Sigmoid colon (tissue), 7 donors: ENCODE measurements around the gene ADH4. TPM values are rescaled to one million over a fixed set of nuclear protein-coding genes. Genes with fewer than 3 reads are reported as not detected.
A peak's percentile ranks its signal among the peaks of the same experiment; 100 is the strongest.

Experiments used
- DNase-seq: peaks from one replicate; pipeline ENCODE4 v3.0.0-alpha.2; 2019
- H3K27ac ChIP-seq, 4 donors: fragments of 200-600 bp; sonication (generic); one replicate each; pipeline ENCODE4 v1.5.1; 2016 to 2019; ENCODE audit warnings: mild to moderate bottlenecking in 1 of 4
- H3K27me3 ChIP-seq, 3 donors: fragments of 200-600 bp; sonication (generic); one replicate each; pipeline ENCODE4 v1.5.1; 2019; ENCODE audit warnings: mild to moderate bottlenecking in 1 of 3
- H3K36me3 ChIP-seq, 4 donors: fragments of 200-600 bp; sonication (generic); one replicate each; pipeline ENCODE4 v1.5.1; 2016 to 2019
- H3K4me1 ChIP-seq, 4 donors: fragments of 200-600 bp; sonication (generic); one replicate each; pipeline ENCODE4 v1.5.1; 2017 to 2019
- H3K4me3 ChIP-seq, 4 donors: fragments of 200-600 bp; sonication (generic); one replicate each; pipeline ENCODE4 v1.5.1; 2017 to 2019; ENCODE audit warnings: mild to moderate bottlenecking in 2 of 4, moderate library complexity in 1 of 4
- H3K9me3 ChIP-seq, 4 donors: fragments of 200-600 bp in 3 of 4; sonication (generic) in 3 of 4; one replicate each; pipeline versions ENCODE4 v1.5.1 to v1.6.1; 2013 to 2019
- EP300 ChIP-seq, 4 donors: sonication (generic); formaldehyde crosslinking; IDR thresholded peaks; one replicate each; pipeline ENCODE4 v1.6.1; 2017; ENCODE audit warnings: antibody characterized with exemption in 4 of 4
- POLR2A ChIP-seq, 2 donors: fragments of 450-650 bp; IDR thresholded peaks; one replicate each; pipeline ENCODE4 v1.6.1; 2016; ENCODE audit warnings: antibody characterized with exemption in 2 of 2, mild to moderate bottlenecking in 2 of 2, moderate library complexity in 2 of 2
- POLR2AphosphoS5 ChIP-seq, 4 donors: sonication (generic); formaldehyde crosslinking; IDR thresholded peaks; one replicate each; pipeline ENCODE4 v1.6.1; 2017; ENCODE audit warnings: antibody characterized with exemption in 4 of 4
- WGBS, 2 donors: extraction: QIAGEN DNeasy Blood & Tissue Kit; methylation state at CpG; one replicate each; pipeline ENCODE4 v1.1.7; 2013; 5-methylcytosine and 5-hydroxymethylcytosine counted together
- intact Hi-C: fragments of 100-400 bp; cut with DNase I; formaldehyde crosslinking; loops from one replicate; pipeline ENCODE4 v1.15.1; 2023
- polyA plus RNA-seq, 3 donors: library from polyadenylated mRNA; stranded (reverse); fragments of 200-250 nt; gene quantifications; one replicate each; pipeline ENCODE4 v1.2.3, GENCODE V29; 2013
- total RNA-seq, 4 donors: library from RNA; depleted of rRNA; stranded (reverse); fragments of >200 nt; gene quantifications; one replicate each; pipeline ENCODE4 v1.1.0, GENCODE V29; 2016
- TF ChIP-seq, protein P1 (sequence below), 4 experiments: fragments of 450-650 bp in 3 of 4; fragments of 200-600 bp in 1 of 4; IDR thresholded peaks; one replicate each; pipeline ENCODE4 v1.5.1; 2016 to 2019; ENCODE audit warnings: antibody characterized with exemption in 4 of 4, mild to moderate bottlenecking in 3 of 4, moderate library complexity in 2 of 4
- donor health status: healthy with polysubstance abuse.
- donor health status: Bipolar disorder and iron deficiency.
- donor health status: healthy.

ADH4 gene
- total and polyA plus RNA-seq, 7 donors: 0.71 to 1.4 (median 1.1) TPM; not detected in 3

DNA sequence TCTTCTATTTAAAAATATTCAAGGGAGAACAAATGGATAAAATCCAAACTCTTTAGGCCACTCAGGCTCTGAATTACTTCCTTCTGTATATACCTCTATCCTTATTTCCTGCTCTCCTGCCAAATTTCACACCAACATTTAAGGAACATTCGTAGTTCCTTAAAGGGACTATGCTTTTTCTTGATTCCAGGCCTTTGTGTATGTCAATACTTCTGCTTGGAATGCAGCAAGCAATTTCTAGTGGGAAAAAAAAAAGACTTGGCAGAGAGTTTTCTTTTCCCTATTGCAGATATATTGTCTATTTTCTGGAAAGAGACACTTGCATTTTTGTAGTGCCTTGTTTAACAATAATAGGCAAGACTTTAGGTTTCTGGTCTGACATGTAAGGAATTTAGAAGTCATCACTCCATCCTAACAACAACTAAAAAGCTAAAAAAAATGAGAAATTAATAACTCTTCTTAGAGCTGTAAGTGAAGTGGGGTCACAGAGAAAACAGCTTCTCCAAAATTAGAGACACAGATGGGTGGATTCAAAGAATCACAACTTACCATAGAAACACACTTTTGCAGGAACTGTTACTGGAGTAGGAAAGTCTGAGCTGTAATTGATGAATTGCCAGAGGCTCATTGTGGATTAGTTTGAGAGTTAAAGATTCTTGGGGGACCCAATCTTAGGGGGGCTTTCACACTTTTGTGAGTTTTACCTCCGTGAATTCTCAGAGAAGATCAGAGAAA is 53.4 kb downstream of the ADH4 start:
- H3K4me1 ChIP-seq: peaks cover 0 to 40% (median 33%) of the 10 kb centered on the region in 4 donors
- peak overlapping the region; percentile 73 to 89 (median 84) for H3K4me3 ChIP-seq
- TF ChIP-seq POLR2A (IDR thresholded peaks at IDR 0.05) (no peak), EP300 (IDR thresholded peaks at IDR 0.05) (no peak), POLR2AphosphoS5 (IDR thresholded peaks at IDR 0.05) (no peak)
- TF ChIP-seq, protein P1, sequence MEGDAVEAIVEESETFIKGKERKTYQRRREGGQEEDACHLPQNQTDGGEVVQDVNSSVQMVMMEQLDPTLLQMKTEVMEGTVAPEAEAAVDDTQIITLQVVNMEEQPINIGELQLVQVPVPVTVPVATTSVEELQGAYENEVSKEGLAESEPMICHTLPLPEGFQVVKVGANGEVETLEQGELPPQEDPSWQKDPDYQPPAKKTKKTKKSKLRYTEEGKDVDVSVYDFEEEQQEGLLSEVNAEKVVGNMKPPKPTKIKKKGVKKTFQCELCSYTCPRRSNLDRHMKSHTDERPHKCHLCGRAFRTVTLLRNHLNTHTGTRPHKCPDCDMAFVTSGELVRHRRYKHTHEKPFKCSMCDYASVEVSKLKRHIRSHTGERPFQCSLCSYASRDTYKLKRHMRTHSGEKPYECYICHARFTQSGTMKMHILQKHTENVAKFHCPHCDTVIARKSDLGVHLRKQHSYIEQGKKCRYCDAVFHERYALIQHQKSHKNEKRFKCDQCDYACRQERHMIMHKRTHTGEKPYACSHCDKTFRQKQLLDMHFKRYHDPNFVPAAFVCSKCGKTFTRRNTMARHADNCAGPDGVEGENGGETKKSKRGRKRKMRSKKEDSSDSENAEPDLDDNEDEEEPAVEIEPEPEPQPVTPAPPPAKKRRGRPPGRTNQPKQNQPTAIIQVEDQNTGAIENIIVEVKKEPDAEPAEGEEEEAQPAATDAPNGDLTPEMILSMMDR (IDR thresholded peaks at IDR 0.05): no peak
- no peaks in the 10 kb centered on the region for H3K9me3 ChIP-seq
- 24 to 58% methylated on average over 2 of the region's 2 CpGs for WGBS, 2 donors
- no peak for DNase-seq
- intact Hi-C loops: loop anchor here (5.0 kb wide), 1 partner anchor 33 kb away; no protein-coding TSS in a partner anchor
- no peaks in the 10 kb centered on the region for H3K27me3 ChIP-seq
- H3K27ac ChIP-seq: peak overlapping the region; percentile 91 to 98 (median 97)
- no peaks in the 10 kb centered on the region for H3K36me3 ChIP-seq

DNA sequence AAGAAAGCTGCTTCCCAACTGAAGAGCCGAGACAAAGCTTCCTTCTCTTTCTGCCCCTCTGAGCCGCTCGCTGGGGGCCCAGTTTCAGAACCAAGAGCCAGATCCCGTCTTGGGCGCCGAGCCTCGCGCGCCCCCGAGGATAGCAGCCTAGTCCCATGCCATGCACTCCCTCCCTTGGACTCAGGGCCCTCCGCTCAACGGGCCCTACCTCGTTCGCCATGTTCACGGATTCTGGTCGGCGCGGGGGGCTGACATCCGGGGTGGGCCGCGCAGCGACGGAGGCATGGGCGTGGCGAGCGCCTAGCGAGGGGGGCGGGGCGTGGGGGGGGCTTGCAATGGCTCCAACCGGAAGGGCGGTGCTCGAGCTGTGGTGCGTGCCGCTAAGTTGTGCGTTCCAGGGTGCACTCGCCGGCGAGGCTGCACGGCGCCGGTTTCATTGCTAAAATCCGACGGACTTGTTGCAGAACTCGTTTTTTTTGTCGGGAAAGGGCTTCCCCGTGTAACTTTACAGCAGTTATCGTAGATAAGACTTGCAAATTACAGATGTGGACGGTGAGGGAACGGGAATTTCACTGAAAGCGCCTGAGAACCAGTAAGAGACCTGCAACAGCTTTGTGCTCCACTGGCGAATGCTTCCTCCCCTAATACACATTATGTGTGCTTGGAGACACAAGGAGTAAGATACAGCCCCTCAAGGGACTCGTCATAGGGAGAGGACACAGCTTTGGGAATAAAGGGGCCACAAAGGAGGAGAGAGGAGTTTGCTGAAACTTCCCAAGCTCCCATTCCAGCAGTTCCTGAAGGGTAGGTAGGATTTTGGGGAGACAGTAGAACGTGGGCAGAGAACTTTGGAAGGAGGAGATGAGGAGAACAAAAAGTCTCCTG is 55.4 kb downstream of the ADH4 start, which contains the start of gene ADH5:
Gene ADH5, minus strand, starts transcription at position 308 of the 885 bp plus-strand sequence. Its CDS starts 88 bp downstream, at position 220.
- TF ChIP-seq EP300 (IDR thresholded peaks at IDR 0.05) (no peak), POLR2AphosphoS5 (IDR thresholded peaks at IDR 0.05) (peak; percentile 93 to 99 (median 98)), POLR2A (IDR thresholded peaks at IDR 0.05) (peak; percentile 94 to 97)
- TF ChIP-seq, protein P1 (IDR thresholded peaks at IDR 0.05): no peak
- intact Hi-C loops: loop anchor here (1.0 to 2.0 kb wide), 2 partner anchors 94 to 858 kb away; partner anchors contain the start of gene DNAJB14
- Histone ChIP-seq H3K27ac (peak within 1 kb of the TSS; percentile 91 to 98 (median 97)), H3K27me3 (no peaks in the 10 kb centered on the region), H3K36me3 (peaks cover 4 to 18% (median 14%) of the 10 kb centered on the region in 4 donors), H3K4me3 (peak within 1 kb of the TSS; percentile 73 to 89 (median 84)), H3K9me3 (no peaks in the 10 kb centered on the region), H3K4me1 (peaks cover 0 to 50% (median 38%) of the 10 kb centered on the region in 4 donors)
- peak; percentile 96 for DNase-seq
- WGBS, 2 donors: 1% methylated on average over 53 of the region's 53 CpGs

DNA sequence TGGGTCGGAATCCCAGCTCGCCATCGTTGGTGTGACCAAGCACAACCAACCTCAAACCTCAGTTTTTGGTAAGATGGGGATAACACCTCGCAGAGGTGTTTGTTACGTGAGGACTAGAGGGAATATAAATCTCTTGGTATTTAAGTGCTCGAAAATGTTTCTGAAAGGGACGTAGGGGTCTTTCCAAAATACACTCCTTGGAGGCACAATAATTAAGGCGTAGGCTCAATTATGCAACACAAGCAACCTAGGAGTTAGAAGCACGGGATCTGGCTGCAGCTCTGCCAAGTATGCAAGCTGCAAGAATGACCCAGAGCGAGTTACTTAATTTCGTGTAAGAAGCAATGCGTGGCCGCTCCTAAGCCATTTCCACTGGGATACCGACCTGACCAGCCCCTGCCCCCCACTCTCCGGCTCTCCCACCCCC is 56.1 kb downstream of the ADH4 start:
- peak overlapping the region; percentile 73 to 89 (median 84) for H3K4me3 ChIP-seq
- 1 to 2% methylated on average over 15 of the region's 15 CpGs for WGBS, 2 donors
- peak overlapping the region; percentile 91 to 98 (median 97) for H3K27ac ChIP-seq
- peak in 1 of 4 donors; percentile 11 for TF ChIP-seq EP300 (IDR thresholded peaks at IDR 0.05)
- no peak for TF ChIP-seq POLR2A (IDR thresholded peaks at IDR 0.05)
- TF ChIP-seq, protein P1 (IDR thresholded peaks at IDR 0.05): no peak
- TF ChIP-seq POLR2AphosphoS5 (IDR thresholded peaks at IDR 0.05): peak in 2 of 4 donors; percentile 30 to 43
- no peaks in the 10 kb centered on the region for H3K27me3 ChIP-seq
- no peaks in the 10 kb centered on the region for H3K9me3 ChIP-seq
- peaks cover 0 to 52% (median 40%) of the 10 kb centered on the region in 4 donors for H3K4me1 ChIP-seq
- intact Hi-C loops: loop anchor here (1.0 to 2.0 kb wide), 2 partner anchors 94 to 859 kb away; partner anchors contain the start of gene DNAJB14
- peaks cover 4 to 24% (median 17%) of the 10 kb centered on the region in 4 donors for H3K36me3 ChIP-seq
- peak; percentile 95 for DNase-seq

DNA sequence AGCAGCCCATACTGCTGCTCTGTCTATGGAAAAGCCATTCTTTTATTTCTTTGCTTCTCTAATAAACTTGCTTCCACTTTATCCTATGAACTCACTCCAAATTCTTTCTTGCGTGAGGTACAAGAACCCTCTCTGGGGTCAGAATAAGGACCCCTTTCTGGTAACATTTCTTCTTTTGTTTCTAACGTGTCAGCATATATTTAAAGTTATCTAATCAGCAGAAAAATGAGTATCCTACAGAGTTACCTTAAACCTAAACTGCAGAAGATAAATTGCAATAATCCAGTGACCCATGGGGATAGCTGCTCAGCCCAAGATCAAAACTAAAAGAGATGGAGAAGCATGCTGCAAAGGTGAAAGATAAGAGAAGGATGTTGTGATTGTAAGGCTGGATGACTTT is 59.5 kb downstream of the ADH4 start:
- intact Hi-C loops: no loop called here
- H3K27me3 ChIP-seq: no peaks in the 10 kb centered on the region
- peaks cover 0 to 44% (median 33%) of the 10 kb centered on the region in 4 donors for H3K4me1 ChIP-seq

More for the DNA sequence above, 59.5 kb downstream of the ADH4 start:
- WGBS, 2 donors: 83 to 93% methylated on average over 2 of the region's 2 CpGs
- no peak for DNase-seq
- Histone ChIP-seq H3K9me3 (no peaks in the 10 kb centered on the region), H3K36me3 (peaks cover 12 to 58% (median 30%) of the 10 kb centered on the region in 4 donors), H3K4me3 (no peak overlapping the region), H3K27ac (no peak overlapping the region)
- TF ChIP-seq EP300 (IDR thresholded peaks at IDR 0.05): no peak
- TF ChIP-seq POLR2A (IDR thresholded peaks at IDR 0.05): no peak
- no peak for TF ChIP-seq POLR2AphosphoS5 (IDR thresholded peaks at IDR 0.05)
- TF ChIP-seq, protein P1 (IDR thresholded peaks at IDR 0.05): no peak
